GM18505 (cell line): ENCODE measurements around the gene SHANK3.
"Not testable (repeated sequence)": the region's sequence is repeated elsewhere in the genome, so short reads cannot be mapped to it uniquely, and the experiment has no call there.

Source experiments
- ATAC-seq: cut with Tn5 transposase; IDR thresholded peaks from one replicate; pipeline ENCODE4 v1.9.1; 2021; ENCODE audit not compliant: unreplicated experiment
- POLR2A ChIP-seq: IDR thresholded peaks from 4 replicates; pipeline ENCODE4 v1.6.1; 2011; ENCODE audit warnings: borderline replicate concordance; ENCODE audit not compliant: insufficient read depth, insufficient read length; ENCODE audit errors: extremely low read depth

The SHANK3 gene

DNA sequence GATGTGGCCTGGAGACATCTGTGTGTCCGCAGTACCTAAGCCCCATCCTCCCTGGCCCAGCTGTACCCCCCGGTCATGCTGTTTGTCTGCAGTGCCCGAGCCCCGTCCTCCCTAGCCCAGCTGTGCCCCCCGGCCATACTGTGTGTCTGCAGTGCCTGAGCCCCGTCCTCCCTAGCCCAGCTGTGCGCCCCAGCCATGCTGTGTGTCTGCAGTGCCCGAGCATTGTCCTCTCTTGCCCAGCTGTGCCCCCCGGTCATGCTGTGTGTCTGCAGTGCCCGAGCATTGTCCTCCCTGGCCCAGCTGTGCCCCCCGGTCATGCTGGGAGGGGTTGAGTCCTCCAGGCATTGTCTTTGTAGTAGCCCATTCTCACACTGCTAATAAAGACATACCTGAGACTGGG, 37.0 kb upstream of the SHANK3 start:
- ATAC-seq, result no peak
- TF ChIP-seq POLR2A, result no peak

DNA sequence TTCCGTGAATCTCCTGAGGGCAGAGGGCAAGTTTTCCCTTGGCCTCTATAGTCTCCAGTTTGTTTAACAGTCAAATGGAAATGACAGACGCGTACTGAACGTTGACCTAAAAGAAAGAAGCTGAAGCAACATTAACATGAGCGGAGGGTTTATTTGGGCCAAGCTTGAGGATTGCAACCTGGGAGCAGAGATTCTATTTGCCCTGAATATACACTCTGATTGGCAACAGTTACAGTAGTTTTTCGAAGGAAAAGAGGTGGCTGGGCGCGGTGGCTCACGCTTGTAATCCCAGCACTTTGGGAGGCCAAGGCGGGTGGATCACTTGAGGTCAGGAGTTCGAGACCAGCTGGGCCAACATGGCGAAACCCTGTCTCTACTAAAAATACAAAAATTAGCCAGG, 32.3 kb upstream of the SHANK3 start:
- ATAC-seq, result not testable (repeated sequence)

DNA sequence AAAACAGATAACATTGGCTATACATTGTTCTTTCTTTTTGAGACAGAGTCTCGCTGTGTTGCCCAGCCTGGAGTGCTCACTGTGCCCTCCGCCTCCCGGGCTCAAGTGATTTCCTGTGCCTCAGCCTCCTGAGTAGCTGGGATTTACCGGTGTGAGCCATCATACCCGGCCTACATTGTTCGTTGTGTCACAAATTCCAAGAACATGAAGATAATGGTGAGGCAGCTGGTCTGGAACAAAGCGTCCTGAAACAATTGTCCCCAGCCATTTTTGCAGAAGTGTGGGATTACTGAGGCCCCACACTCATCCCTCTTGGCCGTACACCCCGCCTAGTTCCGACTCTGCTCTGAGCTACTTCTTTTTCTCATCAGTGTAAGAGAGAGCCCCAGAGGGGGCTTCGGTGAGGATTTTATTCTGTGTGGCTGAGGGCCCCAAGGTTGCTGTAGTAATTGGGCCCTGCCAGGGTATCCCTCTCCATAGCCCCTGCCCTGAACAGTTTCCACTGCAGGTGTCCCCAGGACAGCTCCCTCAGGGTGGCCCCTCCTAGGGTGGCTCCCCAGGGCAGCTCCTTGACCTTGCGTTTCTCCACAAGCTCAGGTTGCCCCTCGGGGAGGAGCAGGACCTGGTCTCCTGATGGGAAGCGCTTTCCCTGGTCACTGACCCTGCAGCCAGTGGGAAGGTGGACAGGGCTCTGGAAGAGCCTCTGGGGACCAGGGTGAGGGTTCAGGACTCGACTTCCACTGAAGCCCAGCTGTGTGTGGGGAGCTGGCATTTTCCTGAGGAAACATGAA, 31.6 kb upstream of the SHANK3 start:
- no peak for TF ChIP-seq POLR2A
- no peak for ATAC-seq

DNA sequence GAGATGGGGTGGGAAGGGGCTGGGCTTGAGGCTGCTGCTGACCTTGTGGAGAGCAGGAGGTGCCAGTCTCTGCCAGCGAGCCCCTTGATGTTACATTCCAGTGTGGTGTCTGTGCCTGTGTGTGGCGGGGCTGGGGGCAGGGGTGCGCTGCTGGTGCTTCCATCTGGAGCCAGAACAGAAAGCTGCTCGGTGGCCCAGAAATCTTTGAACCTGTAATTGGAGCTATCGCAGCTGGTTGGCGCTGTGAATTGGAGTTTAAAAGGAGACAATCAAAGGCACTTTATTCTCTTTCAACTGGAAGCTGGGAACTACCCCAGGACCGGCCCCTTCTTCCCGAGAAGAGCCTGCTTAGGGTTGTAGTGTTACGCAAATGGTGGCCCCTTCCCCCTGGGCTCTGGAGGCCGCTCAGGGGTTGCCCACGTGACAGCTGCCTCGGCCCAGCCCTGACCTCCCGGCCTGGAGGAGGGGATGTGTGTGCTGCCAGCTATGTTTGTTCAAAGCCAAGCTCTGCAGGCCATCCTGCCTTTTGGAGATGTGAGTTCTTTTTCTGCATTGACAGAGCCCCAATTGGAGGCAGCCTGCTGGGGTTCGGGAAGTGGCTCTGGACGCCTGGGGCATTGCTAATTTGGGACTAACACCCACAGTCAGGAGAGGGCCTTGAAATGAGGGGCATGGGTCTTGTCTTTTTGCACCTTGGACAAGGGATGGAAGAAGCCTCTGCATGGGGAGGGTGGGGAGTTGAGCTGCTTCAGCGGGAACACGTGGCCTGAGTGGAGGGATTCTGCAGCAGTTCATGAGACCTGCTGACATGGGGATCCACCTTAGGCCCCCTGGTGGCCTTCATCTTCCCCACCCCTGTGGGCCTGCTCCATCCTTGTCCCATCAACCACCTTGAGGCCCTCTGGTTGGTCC, 30.7 kb upstream of the SHANK3 start:
- no peak for TF ChIP-seq POLR2A
- ATAC-seq, result no peak

DNA sequence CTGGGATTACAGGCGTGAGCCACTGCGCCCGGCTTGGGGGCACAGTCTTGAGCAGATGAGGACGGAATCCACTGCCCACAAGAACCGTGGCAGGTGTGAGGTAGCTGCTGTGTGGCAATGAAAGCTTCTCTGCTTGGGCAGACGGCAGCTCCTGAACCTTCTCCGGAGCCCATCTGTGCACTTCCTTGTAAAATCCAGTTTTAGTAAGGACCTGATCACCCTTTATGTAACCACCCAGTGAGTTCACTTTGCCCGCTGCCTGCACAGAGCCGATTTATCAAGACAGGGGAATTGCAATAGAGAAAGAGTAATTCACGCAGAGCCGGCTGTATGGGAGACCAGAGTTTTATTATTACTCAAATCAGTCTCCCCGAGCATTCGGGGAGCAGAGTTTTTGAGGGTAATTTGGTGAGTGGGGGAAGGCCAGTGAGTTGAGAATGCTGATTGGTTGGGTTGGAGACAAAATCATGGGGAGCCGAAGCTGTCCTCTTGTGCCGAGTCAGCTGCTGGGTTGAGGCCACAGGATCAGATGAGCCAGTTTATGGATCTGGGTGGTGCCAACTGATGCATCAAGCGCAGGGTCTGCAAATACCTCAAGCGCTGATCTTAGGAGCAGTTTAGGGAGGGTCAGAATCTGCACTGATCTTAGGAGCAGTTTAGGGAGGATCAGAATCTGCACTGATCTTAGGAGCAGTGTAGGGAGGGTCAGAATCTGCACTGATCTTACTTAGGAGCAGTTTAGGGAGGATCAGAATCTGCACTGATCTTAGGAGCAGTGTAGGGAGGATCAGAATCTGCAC, 29.4 kb upstream of the SHANK3 start:
- ATAC-seq, result not testable (repeated sequence)

DNA sequence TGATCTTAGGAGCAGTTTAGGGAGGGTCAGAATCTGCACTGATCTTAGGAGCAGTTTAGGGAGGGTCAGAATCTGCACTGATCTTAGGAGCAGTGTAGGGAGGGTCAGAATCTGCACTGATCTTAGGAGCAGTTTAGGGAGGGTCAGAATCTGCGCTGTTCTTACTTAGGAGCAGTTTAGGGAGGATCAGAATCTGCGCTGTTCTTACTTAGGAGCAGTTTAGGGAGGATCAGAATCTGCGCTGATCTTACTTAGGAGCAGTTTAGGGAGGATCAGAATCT, 28.9 kb upstream of the SHANK3 start:
- not testable (repeated sequence) for ATAC-seq

DNA sequence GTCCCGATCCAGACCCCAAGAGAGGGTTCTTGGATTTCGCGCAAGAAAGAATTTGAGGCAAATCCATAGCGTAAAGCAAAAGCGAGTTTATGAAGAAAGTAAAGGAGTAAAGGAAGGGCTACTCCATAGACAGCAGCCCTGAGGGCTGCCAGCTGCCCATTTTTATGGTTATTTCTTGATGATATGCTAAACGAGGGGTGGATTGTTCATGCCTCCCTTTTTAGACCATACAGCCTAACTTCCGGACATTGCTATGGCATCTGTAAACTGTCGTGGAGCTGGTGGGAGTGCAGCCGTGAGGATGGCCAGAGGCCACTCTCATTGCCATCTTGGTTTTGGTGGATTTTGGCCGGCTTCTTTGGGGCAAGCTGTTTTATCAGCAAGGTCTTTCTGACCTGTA, 19.4 kb upstream of the SHANK3 start:
- TF ChIP-seq POLR2A, result no peak
- no peak for ATAC-seq

DNA sequence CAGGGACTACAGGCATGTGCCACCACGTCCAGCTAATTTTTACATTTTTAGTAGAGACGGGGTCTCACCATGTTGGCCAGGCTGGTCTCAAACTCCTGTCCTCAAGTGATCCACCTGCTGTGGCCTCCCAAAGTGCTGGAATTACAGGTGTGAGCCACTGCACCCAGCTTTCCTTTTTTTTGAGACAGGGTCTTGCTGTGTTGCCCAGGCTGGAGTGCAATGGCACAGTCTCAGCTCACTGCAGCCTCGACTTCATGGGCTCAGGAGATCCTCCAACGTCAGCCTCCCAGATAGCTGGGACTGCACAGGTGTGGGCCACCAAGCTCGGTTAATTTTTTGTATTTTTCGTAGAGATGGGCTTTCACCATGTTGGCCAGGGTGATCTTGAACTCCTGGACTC, 18.0 kb upstream of the SHANK3 start:
- not testable (repeated sequence) for ATAC-seq

DNA sequence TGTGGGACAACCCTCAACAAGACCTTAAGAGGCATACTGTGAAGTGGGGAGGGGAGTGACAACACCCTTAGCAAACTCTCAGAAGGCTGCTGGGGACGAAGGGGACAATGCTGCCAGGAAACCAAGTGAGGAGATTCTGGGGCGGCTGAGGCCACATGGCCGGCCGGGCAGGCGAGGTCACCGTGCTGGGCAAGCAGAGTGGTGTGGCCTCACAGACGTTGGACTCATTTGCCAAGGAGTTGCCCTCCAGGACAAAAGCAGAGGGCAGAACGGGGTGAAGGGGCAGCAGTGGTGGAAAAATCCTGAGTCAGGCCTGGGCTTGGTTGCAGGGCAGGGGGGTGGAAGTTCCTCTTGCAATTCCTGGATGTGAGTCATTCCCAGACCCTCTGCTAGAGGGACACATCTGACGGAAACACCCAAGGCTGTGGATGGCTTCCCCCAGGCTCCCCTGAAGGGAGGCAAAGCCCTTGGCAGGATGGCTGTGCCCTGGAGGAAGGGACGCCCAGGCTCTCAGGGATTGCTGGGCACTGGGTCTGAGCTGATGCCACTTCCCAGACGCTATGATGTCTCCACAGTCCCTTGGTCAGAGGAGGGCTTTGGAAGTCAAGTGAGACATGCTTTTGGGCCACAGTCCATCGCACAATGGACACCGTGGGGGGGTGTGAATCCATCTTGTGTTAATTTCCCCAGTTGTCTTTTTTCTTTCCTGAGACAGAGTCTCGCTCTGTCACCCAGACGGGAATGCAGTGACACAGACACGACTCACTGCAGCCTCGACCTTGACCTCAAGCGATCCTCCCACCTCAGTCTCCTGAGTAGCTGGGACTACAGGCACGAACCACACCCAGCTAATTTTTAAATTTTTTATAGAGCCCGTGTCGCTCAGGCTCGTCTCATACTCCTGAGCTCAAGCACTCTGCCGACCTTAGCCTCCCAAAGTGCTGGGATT, 16.2 kb upstream of the SHANK3 start:
- no peak for ATAC-seq
- TF ChIP-seq POLR2A, result no peak

DNA sequence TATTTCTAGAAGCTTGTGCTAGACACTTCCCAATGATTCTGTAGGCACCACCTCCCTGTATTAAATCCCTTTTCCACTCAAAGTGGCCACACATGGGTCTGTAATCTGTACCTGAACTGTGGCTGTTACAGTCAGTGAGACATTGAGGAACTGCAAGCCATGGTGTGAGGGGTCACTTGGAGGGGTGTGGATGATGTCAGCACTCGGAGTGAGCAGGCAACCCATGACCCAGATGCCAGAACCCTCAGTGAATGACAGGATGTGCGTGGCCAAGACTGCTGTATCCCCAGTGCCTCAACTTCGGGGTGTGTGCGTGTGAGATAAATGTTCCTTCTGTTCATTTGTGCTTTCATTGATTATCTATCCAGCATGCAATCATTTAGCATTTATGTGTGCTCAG, 14.7 kb upstream of the SHANK3 start:
- ATAC-seq, result no peak
- no peak for TF ChIP-seq POLR2A

DNA sequence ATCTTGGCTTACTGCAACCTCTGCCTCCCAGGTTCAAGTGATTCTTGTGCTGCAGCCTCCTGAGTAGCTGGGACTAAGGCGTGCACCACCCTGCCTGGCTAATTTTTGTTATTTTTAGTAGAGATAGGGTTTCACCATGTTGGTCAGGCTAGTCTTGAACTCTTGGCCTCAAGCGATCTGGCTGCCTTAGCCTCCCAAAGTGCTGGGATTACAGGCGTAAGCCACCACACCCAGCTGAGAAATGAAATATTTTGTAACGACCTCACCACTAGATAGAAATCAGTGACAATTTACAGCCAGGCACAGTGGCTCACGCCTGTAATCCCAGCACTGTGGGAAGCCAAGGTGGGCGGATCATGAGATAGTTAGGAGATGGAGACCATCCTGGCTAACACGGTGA, 12.9 kb upstream of the SHANK3 start:
- ATAC-seq, result not testable (repeated sequence)

DNA sequence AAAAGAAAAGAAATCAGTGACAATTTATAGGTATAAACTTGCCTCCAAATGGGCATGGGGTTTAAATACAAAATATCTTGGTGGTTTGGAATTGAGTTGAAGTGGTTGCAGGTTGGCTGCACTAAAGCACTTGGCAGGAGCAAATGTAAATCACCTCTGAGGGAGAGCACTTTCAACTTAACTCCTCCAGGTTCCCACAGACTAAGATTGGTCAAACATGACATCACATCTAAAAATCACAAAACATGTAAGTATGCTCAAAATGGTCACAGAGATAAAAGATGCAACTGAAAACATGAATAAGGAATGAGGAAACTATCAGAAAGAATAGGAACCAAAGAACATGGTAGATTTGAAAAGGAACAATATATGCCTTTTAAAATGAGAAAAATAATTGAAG, 12.3 kb upstream of the SHANK3 start:
- no peak for ATAC-seq
- TF ChIP-seq POLR2A, result no peak

DNA sequence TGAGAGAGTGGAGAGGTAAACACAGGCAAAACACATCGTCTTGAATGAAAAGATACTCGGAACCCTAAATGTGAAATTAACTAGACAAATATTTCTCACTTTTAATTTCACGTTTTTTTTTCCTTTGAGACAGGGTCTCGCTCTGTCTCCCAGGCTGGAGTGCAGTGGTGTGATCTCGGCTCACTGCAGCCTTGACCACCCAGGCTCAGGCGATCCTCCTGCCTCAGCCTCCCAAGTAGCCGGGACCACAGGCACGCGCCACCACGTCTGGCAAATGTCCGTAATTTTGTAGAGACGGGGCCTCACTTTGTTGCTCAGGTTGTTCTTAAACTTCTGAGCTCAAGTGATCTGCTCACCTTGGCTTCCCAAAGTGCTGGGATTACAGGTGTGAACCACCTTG, 7.4 kb upstream of the SHANK3 start:
- no peak for TF ChIP-seq POLR2A
- no peak for ATAC-seq
